ENCODE results near the gene MADD. TPM values are rescaled to one million over a fixed set of nuclear protein-coding genes. Genes with fewer than 3 reads are reported as not detected.
A peak's percentile ranks its signal among the peaks of the same experiment; 100 is the strongest.

Gene MADD
- total RNA-seq, 1 donor from 2014 or later = 20.2 TPM

DNA sequence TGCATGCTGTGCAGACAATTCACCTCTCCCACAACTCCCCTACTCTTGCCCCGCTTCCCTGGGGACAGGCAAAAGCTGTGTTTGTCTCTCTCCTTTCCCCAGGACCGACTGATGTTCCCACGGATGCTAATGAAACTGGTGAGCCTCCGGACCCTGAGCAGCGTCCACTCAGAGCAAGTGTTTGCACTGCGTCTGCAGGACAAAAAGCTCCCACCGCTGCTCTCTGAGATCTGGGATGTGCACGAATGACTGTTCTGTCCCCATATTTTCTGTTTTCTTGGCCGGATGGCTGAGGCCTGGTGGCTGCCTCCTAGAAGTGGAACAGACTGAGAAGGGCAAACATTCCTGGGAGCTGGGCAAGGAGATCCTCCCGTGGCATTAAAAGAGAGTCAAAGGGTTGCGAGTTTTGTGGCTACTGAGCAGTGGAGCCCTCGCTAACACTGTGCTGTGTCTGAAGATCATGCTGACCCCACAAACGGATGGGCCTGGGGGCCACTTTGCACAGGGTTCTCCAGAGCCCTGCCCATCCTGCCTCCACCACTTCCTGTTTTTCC lies 1.4 kb upstream of the MADD start:
- H3K4me3 ChIP-seq (ENCODE audit: low read depth, low read length) = no peak overlapping the region
- TF ChIP-seq, protein P1, sequence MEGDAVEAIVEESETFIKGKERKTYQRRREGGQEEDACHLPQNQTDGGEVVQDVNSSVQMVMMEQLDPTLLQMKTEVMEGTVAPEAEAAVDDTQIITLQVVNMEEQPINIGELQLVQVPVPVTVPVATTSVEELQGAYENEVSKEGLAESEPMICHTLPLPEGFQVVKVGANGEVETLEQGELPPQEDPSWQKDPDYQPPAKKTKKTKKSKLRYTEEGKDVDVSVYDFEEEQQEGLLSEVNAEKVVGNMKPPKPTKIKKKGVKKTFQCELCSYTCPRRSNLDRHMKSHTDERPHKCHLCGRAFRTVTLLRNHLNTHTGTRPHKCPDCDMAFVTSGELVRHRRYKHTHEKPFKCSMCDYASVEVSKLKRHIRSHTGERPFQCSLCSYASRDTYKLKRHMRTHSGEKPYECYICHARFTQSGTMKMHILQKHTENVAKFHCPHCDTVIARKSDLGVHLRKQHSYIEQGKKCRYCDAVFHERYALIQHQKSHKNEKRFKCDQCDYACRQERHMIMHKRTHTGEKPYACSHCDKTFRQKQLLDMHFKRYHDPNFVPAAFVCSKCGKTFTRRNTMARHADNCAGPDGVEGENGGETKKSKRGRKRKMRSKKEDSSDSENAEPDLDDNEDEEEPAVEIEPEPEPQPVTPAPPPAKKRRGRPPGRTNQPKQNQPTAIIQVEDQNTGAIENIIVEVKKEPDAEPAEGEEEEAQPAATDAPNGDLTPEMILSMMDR (IDR thresholded peaks at IDR 0.05; ENCODE audit: insufficient read depth, low read length, poor library complexity, severe bottlenecking) = no peak
- no peak for DNase-seq (ENCODE audit: low read depth)
- H3K36me3 ChIP-seq (ENCODE audit: control insufficient read depth, insufficient read depth, low read length) = no peaks in the 10 kb centered on the region
- no peaks in the 10 kb centered on the region for H3K27me3 ChIP-seq (ENCODE audit: control insufficient read depth, insufficient read depth, low read length)

DNA sequence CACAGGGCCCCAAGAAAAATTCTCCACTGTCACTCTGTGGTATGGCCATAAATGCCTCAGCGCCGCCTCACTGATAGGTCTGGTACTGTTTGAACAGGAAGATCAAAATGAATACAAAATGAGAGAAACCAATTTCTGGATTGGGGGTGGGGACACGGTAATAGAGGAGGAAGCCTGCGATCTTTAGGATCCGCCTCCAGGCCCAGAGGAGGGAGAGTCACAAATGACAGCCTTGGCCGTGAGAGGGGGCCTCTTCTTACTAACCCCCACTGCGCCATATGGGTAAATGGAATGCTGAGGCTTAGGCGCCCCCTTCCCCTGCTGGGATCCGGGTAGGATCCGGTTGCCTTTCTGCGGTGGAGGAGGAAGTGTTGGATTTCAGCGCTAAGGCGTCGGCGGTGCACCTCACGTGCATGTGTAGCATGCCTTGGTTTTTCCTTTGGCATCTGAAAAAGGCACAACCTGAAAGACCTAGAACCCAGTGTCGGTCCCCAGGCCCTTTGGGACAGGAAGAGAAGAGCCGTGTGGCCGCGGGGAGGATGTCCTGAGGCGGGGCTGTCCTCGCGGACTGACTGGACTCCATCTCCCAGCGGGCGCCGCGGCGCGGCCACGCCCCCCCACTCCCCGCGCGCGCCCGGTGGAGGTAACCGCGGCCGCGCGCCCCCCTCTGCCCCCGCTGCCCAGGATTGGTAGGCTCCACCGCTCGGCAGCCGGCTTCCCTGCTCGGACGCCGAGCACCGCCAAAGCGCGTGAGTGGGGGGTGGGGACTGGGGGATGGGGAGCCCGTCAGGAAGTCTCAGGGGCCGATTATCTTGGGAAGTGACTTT lies 718 bp upstream of the MADD start:
- TF ChIP-seq, protein P1 (IDR thresholded peaks at IDR 0.05; ENCODE audit: insufficient read depth, low read length, poor library complexity, severe bottlenecking) = no peak
- Histone ChIP-seq H3K4me3 (ENCODE audit: low read depth, low read length) (peak overlapping the region; percentile 83), H3K36me3 (ENCODE audit: control insufficient read depth, insufficient read depth, low read length) (no peaks in the 10 kb centered on the region), H3K27me3 (ENCODE audit: control insufficient read depth, insufficient read depth, low read length) (no peaks in the 10 kb centered on the region)
- peak; percentile 58 for DNase-seq (ENCODE audit: low read depth)

DNA sequence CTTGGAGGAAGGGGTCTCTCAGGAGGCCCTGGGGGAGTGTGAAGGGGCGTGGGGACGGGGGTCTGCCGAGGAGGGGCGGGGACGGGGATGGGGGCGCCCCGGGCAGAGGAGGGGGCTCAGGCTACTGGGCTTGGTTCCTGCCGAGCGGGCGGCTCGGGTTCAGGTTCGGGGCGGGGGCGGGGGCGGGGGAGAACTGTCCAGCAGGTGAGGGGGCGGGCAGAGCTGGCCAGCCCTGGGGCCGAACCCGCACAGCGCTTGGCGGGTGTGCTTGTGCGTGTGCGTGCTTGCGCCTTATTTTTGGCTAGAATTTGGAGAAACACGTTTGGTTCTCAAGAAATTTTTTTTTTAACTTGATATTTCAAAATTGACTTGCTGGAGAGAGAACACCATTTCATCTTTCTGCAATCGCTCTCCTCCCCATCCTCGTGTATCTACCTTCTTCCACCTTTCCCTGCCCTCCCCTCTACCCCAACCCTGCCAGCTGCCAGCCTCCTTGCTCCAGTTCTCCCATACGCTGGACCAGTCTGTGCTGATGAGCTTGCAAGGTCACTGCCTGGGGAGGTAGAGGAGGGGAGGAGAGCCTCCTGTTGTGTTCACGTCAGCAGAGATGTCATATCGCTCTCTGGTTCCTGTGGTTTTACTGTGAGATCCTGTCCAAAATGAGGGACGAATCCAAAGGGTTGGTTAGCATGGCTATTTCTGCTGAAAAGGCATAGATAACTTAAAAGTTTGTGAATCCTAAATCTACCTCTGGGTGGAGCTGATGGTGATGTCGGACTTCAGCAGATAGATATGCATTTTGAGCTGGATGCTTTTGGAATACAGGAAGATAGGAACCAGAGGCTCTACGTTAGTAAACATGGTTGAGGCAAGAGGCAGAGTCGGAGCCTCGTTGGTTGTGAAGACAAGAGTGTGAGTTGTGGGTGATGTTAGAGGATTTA lies 668 bp downstream of the MADD start:
- TF ChIP-seq, protein P1 (IDR thresholded peaks at IDR 0.05; ENCODE audit: insufficient read depth, low read length, poor library complexity, severe bottlenecking) = no peak
- no peaks in the 10 kb centered on the region for H3K36me3 ChIP-seq (ENCODE audit: control insufficient read depth, insufficient read depth, low read length)
- H3K27me3 ChIP-seq (ENCODE audit: control insufficient read depth, insufficient read depth, low read length) = no peaks in the 10 kb centered on the region
- no peak for DNase-seq (ENCODE audit: low read depth)
- peak overlapping the region; percentile 83 for H3K4me3 ChIP-seq (ENCODE audit: low read depth, low read length)

DNA sequence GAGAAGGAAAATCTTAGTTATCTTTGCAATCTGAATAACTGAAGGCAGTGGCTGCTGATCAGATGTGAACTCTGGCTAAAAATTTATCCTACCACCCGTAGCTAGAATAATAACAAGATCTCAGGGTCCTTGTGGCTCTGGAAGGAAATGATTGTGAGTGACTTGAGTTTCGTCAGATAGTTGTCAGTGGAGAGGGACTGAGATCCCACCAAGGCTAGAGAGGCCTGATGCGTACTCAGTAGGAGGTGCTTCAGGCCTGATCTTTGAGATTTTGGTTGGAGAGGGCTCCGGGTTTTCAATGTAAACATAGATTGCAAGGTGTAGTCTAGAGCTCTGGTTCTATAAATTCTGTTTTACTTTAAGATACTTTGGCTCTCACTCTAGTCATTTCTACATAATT lies 1.4 kb downstream of the MADD start:
- no peaks in the 10 kb centered on the region for H3K27me3 ChIP-seq (ENCODE audit: control insufficient read depth, insufficient read depth, low read length)
- TF ChIP-seq, protein P1 (IDR thresholded peaks at IDR 0.05; ENCODE audit: insufficient read depth, low read length, poor library complexity, severe bottlenecking) = no peak
- H3K4me3 ChIP-seq (ENCODE audit: low read depth, low read length) = no peak overlapping the region

DNA sequence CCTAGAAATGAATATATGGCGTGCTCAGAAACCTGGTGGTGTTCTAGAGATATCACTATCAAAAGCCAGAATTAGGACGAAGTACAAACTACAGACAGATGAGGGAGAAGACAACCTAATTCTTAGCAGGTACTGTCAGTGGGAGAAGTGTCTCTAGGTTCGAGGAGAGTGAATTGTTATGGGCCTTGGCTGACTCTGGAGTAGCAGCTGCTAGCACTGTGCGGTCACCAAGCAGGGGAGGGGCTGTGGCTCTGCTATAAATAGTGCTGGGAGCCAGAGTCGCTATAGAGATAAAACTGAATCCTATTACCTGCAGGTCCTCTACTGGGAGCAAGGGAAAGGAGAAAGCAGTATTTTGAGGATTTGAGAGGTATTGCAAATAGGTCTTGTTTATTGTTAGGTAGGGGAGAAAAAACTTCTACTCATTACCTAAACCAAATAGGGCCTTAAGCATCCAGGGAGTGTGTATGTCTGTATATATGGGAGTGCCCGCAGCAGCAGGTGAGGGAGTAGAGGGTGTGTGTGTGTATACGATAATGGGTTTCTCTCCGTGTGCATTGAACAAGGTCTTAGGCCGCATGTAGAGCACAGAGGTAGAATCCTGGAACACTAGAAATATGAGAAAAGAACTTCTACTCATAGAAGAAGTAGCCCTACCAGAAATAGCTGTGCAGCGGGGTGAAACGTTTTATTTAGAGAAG lies 2.2 kb downstream of the MADD start:
- TF ChIP-seq, protein P1 (IDR thresholded peaks at IDR 0.05; ENCODE audit: insufficient read depth, low read length, poor library complexity, severe bottlenecking) = no peak
- H3K36me3 ChIP-seq (ENCODE audit: control insufficient read depth, insufficient read depth, low read length) = peaks cover 2% of the 10 kb centered on the region
- no peak for DNase-seq (ENCODE audit: low read depth)

More for the DNA sequence above, 1.4 kb downstream of the MADD start:
- DNase-seq (ENCODE audit: low read depth) = no peak
- peaks cover 2% of the 10 kb centered on the region for H3K36me3 ChIP-seq (ENCODE audit: control insufficient read depth, insufficient read depth, low read length)

More for the DNA sequence above, 2.2 kb downstream of the MADD start:
- no peak overlapping the region for H3K4me3 ChIP-seq (ENCODE audit: low read depth, low read length)
- H3K27me3 ChIP-seq (ENCODE audit: control insufficient read depth, insufficient read depth, low read length) = no peaks in the 10 kb centered on the region

All from kidney epithelial cell (primary cell).